ENCODE data around the gene GDPD3. TPM values are rescaled to one million over a fixed set of nuclear protein-coding genes. Genes with fewer than 3 reads are reported as not detected.

GDPD3 gene
- total and polyA plus RNA-seq, 2 experiments from 2014 or later, result 0.94 to 1.4 TPM

GRCh38 chr16:30144017-30144416, 30.7 kb upstream of the GDPD3 start:
- H3K4me1 Mint-ChIP-seq, result no peaks in the 10 kb centered on the region
- no peaks in the 10 kb centered on the region for H3K79me2 ChIP-seq (replicated peaks; ENCODE audit: insufficient read depth)
- H3K27me3 ChIP-seq (ENCODE audit: insufficient read depth), result no peaks in the 10 kb centered on the region
- DNase-seq (ENCODE audit: low spot score) (no peak), ATAC-seq (no peak)
- no peaks in the 10 kb centered on the region for H3F3A ChIP-seq (replicated peaks; ENCODE audit: low read depth)
- H3K9me3 Mint-ChIP-seq, result peaks cover 6% of the 10 kb centered on the region; the same call in 2 of the 3 replicates
- no peak overlapping the region for H2AFZ ChIP-seq
- no peak for TF ChIP-seq EZH2 (IDR thresholded peaks at IDR 0.05; ENCODE audit: low read depth, unreplicated experiment)
- TF ChIP-seq EZH2phosphoT487 (IDR thresholded peaks at IDR 0.05; ENCODE audit: unreplicated experiment), result no peak
- no peak for TF ChIP-seq ETS1 (IDR thresholded peaks at IDR 0.05)
- no peak for TF ChIP-seq CREB1 (CRISPR knock-in tag; IDR thresholded peaks at IDR 0.05; ENCODE audit: low read depth)
- no peak for TF ChIP-seq ZNF331 (CRISPR knock-in tag; IDR thresholded peaks at IDR 0.05; ENCODE audit: low read depth)
- no peak for TF ChIP-seq NANOG (IDR thresholded peaks at IDR 0.05; ENCODE audit: borderline replicate concordance)
- TF ChIP-seq JUNB (IDR thresholded peaks at IDR 0.05; ENCODE audit: unreplicated experiment), result no peak
- no peak for TF ChIP-seq REST (IDR thresholded peaks at IDR 0.05; ENCODE audit: unreplicated experiment)
- no peak for TF ChIP-seq POLR2AphosphoS5 (IDR thresholded peaks at IDR 0.05; ENCODE audit: low read depth)
- peaks cover 1% of the 10 kb centered on the region for H3K27me3 Mint-ChIP-seq (ENCODE audit: insufficient read depth, low read depth, poor library complexity)
- no peak overlapping the region for H3K4me2 ChIP-seq
- no peaks in the 10 kb centered on the region for H3K4me1 ChIP-seq (ENCODE audit: insufficient read depth)
- no peaks in the 10 kb centered on the region for H3K36me3 ChIP-seq (ENCODE audit: insufficient read depth)
- H3K9me2 ChIP-seq (ENCODE audit: insufficient read depth), result 0 out of 2 replicates have a peak, but pooled peaks cover 5% of the 10 kb centered on the region
- H3K27ac ChIP-seq (ENCODE audit: low read depth), result no peak overlapping the region
- no peaks in the 10 kb centered on the region for H4K20me1 ChIP-seq (replicated peaks; ENCODE audit: insufficient read depth)
- no peak overlapping the region for H3K4me3 Mint-ChIP-seq
- H3K36me3 Mint-ChIP-seq (ENCODE audit: low read depth), result no peaks in the 10 kb centered on the region
- H3K4me3 ChIP-seq, result no peak overlapping the region
- H3K27ac Mint-ChIP-seq, result no peak overlapping the region

GRCh38 chr16:30143347-30143702, 30.0 kb upstream of the GDPD3 start:
- ATAC-seq (no peak), DNase-seq (ENCODE audit: low spot score) (no peak)
- no peaks in the 10 kb centered on the region for H4K20me1 ChIP-seq (replicated peaks; ENCODE audit: insufficient read depth)
- Mint-ChIP-seq H3K9me3 (no peaks in the 10 kb centered on the region), H3K4me3 (no peak overlapping the region), H3K27me3 (ENCODE audit: insufficient read depth, low read depth, poor library complexity) (peaks cover 1% of the 10 kb centered on the region), H3K27ac (no peak overlapping the region), H3K4me1 (no peaks in the 10 kb centered on the region), H3K36me3 (ENCODE audit: low read depth) (no peaks in the 10 kb centered on the region)
- no peak overlapping the region for H3K4me2 ChIP-seq
- H3K79me2 ChIP-seq (replicated peaks; ENCODE audit: insufficient read depth), result no peaks in the 10 kb centered on the region
- H3K9me2 ChIP-seq (ENCODE audit: insufficient read depth), result no peaks in the 10 kb centered on the region
- no peaks in the 10 kb centered on the region for H3K27me3 ChIP-seq (ENCODE audit: insufficient read depth)
- H3F3A ChIP-seq (replicated peaks; ENCODE audit: low read depth), result no peaks in the 10 kb centered on the region
- H3K36me3 ChIP-seq (ENCODE audit: insufficient read depth), result no peaks in the 10 kb centered on the region
- H3K27ac ChIP-seq (ENCODE audit: low read depth), result no peak overlapping the region
- H3K4me3 ChIP-seq, result no peak overlapping the region
- H3K4me1 ChIP-seq (ENCODE audit: insufficient read depth), result no peaks in the 10 kb centered on the region
- no peak overlapping the region for H2AFZ ChIP-seq
- TF ChIP-seq ETS1 (IDR thresholded peaks at IDR 0.05) (no peak), CREB1 (CRISPR knock-in tag; IDR thresholded peaks at IDR 0.05; ENCODE audit: low read depth) (no peak), EZH2phosphoT487 (IDR thresholded peaks at IDR 0.05; ENCODE audit: unreplicated experiment) (no peak), STAT1 (IDR thresholded peaks at IDR 0.05; ENCODE audit: unreplicated experiment) (no peak), CTCF (conservative IDR thresholded peaks at IDR 0.05; ENCODE audit: low read depth in 2 of 2) (no peak), POLR2AphosphoS5 (IDR thresholded peaks at IDR 0.05; ENCODE audit: low read depth) (no peak), EZH2 (IDR thresholded peaks at IDR 0.05; ENCODE audit: low read depth, unreplicated experiment) (no peak)
